Limb (tissue), 2 donors: ENCODE data around the gene MAPK8.
"Not testable (repeated sequence)": the region's sequence is repeated elsewhere in the genome, so short reads cannot be mapped to it uniquely, and the experiment has no call there.

Experiments
- DNase-seq, 2 donors: peaks; one replicate each; pipeline ENCODE4 v3.0.0-alpha.2; 2016; ENCODE audit errors: extremely low spot score in 2 of 2

The MAPK8 gene

GRCh38 chr10:48333856-48334255 is 27.4 kb downstream of the MAPK8 start:
- no peak for DNase-seq

GRCh38 chr10:48335788-48336187 is 29.3 kb downstream of the MAPK8 start:
- no peak for DNase-seq

DNA sequence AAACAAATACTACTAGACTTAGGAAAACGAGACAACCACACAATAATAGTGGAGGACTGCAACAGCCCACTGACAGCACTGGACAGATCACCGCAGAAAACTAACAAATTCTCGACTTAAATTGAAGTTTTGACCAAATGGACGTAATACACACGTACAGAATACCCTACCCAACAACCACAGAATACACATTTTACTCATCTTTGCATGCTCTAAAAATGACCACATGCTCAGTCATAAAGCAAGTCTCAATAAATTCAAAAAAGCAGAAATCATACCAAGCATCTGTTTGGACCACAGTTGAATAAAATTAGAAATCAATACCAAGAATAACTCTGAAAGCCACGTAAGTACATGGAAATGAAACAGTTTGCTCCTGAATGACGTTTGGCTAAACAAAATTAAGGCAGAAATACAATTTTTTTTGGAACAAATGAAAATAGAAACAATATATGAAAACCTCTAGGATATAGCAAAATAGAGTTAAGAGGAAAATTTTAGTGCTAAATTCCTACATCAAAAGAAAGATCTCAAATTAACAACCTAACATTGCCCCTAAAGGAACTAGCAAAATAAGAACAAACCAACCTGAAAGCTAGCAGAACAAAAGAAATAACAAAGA is 30.6 kb downstream of the MAPK8 start:
- no peak for DNase-seq

DNA sequence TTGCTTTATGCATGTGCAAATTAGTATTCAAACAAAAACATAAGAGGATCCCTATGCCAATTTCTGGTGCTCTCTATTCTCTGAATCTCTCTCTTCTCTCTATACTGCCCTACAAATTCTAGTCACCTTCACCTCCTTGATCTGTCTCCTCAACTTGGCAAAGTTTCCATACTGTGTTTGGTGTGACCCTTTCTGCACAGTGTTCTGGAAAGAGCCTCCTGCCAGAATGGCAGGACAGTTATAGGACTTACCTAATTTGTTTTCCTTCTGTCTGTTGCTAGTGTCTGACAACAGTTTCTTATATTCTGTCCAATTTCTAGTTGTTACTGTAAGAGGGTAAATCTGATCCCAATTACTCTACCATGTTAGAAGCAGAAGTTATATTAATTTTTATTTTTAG is 34.3 kb downstream of the MAPK8 start:
- no peak for DNase-seq

DNA sequence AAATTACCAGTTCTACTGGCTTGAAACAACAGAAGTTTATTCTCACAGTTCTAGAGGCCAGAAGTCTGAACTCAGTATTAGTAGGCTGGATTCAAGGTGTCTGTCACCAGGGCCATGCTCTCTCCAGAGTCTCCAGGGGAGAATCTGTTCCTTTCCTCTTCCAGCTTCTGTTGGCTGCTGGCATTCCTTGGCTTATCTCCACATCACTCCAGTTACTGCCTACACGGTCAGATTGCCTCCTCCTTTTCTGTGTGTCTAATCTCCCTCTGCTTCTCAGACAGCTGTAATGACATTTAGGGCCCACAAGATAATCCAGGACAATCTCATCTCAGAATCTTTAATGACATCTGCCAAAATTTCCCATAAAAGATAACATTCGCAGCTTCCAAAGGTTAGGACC is 36.6 kb downstream of the MAPK8 start:
- DNase-seq = no peak

- no peak for DNase-seq
Measured at GRCh38 chr10:48343921-48344598, 37.6 kb downstream of the MAPK8 start.

DNA sequence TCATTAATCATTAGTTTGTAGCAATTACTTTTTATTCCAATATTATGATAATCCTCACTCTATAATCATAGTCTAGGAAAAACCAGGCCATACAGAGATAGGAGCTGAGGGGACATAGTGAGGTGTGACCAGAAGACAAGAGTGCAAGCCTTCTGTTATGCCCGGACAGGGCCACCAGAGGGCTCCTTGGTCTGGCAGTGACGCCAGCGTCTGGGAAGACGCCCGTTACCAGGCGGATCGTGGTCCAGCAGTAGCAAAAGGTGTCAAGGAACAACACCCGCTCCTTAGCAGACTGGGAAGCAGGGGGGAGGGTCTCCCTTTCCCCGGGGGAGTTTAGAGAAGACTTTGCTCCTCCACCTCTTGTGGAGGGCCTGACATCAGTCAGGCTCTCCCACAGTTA is 39.8 kb downstream of the MAPK8 start:
- DNase-seq = not testable (repeated sequence)

DNA sequence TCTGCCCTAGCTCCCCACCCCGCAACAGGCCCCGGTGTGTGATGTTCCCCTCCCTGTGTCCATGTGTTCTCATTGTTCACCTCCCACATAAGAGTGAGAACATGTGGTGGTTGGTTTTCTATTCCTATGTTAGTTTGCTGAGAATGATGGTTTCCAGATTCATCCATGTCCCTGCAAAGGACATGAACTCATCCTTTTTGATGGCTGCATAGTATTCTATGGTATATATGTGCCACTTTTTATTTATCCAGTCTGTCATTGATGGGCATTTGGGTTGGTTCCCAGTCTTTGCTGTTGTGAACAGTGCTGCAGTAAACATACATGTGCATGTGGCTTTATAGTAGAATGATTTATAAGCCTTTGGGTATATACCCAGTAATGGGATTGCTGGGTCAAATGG is 41.1 kb downstream of the MAPK8 start:
- not testable (repeated sequence) for DNase-seq

DNA sequence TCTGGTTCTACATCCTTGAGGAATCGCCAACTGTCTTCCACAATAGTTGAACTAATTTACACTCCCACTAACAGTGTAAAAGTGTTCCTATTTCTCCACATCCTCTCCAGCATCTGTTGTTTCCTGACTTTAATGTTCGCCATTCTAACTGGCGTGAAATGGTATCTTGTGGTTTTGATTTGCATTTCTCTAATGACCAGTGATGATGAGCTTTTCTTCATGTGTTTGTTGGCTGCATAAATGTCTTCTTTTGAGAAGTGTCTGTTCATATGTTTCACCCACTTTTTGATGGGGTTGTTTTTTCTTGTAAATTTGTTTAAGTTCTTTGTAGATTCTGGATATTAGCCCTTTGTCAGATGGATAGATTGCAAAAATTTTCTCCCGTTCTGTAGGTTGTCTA is 41.5 kb downstream of the MAPK8 start:
- not testable (repeated sequence) for DNase-seq

GRCh38 chr10:48353246-48353645 is 46.8 kb downstream of the MAPK8 start:
- no peak for DNase-seq

DNA sequence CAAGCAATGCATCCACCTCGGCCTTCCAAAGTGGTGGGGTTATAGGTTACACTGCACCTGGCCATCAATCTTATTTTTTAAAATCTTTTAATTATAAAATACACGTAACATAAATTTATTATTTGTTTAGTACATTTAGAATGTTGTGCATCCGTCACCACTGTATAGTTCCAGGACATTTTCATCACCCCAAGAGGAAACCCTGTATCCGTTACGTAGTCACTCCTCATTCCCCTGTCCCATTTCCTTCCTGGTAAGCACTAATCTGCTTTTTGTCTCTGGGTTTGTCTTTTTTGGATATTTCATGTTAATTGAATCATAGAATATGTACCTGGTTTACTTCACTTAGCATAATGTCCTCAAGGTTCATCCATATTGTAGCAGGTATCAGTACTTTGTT is 51.2 kb downstream of the MAPK8 start:
- DNase-seq = no peak

DNA sequence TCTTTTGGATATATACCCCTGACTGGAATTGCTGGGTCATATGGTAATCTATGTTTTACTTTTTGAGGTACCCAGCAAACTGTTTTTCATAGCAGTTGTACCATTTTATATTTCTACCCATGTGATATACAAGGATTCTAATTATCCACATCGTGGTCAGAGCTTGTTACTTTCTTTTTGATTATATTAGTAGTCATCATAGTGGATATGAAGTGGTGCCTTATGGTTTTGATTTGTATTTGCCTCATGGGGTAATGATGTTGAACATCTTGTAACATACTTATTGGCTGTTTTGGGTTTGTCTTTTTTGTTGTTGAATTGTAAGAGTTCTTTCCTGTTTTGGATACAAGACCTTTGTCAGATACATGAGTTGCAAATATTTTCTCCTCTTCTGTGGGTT is 51.7 kb downstream of the MAPK8 start:
- DNase-seq = no peak

DNA sequence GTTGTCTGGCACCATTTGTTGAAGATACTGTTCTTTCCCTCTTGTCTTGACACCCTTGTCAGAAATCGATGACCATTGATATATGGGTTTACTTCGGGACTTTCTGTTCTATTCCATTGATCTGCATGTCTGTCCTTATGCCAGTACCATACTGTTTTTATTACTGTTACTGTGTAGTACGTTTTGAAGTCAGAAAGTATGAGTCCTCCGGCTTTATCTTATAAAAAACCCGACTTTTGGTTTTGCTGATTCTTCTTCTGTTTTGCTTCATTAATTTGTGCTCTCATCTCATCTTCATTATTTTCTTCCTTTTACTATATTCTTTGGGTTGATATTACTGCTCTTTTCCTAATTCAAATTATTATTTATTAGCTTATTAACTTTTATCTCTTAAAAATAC is 52.4 kb downstream of the MAPK8 start:
- DNase-seq = no peak

DNA sequence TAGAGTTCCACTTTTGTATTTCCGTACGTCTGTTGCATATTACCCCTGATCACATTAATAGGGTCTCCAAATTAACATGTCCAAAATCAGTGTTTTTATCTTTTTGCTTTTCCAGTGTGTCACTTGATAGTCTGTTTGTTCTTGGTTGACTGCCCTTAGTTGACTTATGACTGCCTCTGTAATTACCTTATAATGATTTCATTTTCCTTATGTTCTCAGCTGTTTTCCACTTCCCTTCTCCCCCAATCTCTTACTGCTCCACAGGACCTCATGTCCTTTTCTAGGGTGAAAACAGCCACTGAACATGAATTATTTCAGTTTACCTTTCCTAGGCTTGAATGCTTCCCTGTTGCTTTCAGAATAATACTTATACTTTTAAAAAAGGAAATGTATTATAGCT is 54.7 kb downstream of the MAPK8 start:
- DNase-seq = no peak

- DNase-seq = peak; percentile 32 to 77
Measured at GRCh38 chr10:48363617-48364355, 57.3 kb downstream of the MAPK8 start.

DNA sequence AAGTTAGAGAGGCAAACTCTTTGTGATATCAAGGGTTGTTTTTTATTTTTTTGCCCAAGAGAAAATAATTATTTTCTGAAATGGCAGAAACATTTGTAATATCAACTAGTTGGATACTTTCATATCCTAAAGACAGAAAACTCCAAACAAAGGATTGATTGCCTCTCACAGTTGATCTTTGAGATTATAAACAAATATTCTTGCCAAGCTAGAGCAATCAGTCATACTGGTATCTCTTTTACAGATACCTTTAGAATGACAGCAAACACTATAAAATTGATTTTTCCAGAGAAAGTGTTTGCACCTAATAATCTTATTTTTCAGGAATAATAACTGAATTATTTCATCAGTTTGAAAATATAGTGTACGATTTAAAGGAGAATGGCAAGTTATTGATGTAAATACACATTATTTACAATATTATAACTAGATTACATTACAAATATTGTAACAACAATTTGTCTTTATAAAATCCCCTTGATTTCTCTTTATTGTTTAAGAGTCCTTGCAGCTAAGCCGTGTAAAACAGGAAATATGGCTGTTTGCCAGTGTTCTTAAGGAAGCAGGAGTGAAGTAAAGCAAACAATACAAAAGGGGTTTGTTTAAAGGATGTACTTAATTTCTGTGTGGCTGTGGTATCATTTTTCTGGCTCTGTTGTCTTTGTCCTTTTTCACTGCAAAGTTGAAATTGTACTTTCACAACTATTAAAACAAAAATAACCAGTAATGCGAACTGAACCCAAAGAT is 58.4 kb downstream of the MAPK8 start:
- DNase-seq = peak in 1 of 2 donors; percentile 22

GRCh38 chr10:48365668-48366067 is 59.2 kb downstream of the MAPK8 start:
- no peak for DNase-seq

GRCh38 chr10:48366261-48366660 is 59.8 kb downstream of the MAPK8 start:
- DNase-seq = no peak

- DNase-seq = no peak
Measured at GRCh38 chr10:48369501-48369900, 63.0 kb downstream of the MAPK8 start.

DNA sequence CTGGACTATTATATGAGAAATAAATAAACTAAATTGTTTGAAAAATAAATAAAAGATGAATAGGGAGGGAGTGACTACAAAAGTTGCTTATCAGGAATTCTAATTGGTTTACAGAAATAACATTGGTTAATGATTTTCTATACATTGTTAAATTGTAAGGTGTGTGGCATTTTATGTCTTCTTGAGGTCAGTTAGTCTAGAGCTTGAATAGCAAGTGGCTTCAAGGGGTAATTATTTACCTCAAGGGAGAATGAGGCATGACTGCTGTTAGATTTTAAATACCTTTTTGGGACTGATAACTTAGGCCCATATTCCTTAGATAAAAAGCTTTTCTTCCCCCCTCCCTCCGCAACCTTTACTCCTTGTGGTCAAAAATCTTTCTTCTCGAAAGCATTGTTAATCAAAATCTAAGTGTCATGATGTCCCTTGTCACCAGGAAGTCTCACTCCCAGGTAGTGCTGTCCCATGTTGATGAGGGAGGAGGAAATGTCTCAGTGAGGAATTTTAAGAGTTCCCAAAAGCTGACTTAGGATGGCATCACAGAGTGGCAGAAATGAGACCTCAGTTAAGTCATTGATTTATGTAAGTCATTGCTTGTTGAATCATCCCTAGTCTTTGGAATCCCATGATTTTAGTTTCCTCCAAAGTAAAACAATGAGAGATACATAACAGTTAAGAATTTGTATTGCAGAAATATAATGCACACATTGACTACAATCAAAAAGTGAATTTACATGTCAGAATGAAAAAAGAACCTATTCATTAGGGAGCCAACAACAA is 71.5 kb downstream of the MAPK8 start:
- no peak for DNase-seq

- DNase-seq = no peak
Measured at GRCh38 chr10:48378675-48379074, 72.2 kb downstream of the MAPK8 start.
